Peyer's patch (tissue), 4 donors: ENCODE data around the gene PRKACB.

Experiments used
- POLR2A ChIP-seq, 2 donors: fragments of 450-650 bp; IDR thresholded peaks; one replicate each; pipeline ENCODE4 v1.5.1; 2017; ENCODE audit warnings: antibody characterized with exemption in 2 of 2, mild to moderate bottlenecking in 2 of 2, moderate library complexity in 2 of 2
- TF ChIP-seq, protein P1 (sequence below), 6 experiments: fragments of 450-650 bp in 4 of 6; fragments of 200-600 bp in 2 of 6; sonication (generic) in 1 of 6; IDR thresholded peaks; one replicate each; pipeline ENCODE4 v1.5.1; 2017 to 2019; ENCODE audit warnings: antibody characterized with exemption in 6 of 6, mild to moderate bottlenecking in 3 of 6, moderate library complexity in 1 of 6

DNA sequence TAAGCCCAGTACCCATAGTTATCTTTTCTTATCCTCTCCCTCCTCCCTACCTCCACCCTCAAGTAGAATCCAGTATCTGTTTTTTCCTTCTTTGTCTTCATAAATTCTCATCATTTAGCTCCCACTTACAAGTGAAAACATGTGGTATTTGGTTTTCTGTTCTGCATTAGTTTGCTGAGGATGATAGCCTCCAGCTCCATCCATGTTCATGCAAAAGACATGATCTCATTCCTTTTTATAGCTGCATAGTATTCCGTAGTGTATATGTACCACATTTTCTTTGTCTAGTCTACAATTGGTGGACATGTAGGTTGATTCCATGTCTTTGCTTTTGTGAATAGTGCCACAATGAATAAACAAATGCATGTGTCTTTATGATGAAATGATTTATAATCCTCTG, 55.2 kb downstream of the PRKACB start:
- TF ChIP-seq, protein P1, sequence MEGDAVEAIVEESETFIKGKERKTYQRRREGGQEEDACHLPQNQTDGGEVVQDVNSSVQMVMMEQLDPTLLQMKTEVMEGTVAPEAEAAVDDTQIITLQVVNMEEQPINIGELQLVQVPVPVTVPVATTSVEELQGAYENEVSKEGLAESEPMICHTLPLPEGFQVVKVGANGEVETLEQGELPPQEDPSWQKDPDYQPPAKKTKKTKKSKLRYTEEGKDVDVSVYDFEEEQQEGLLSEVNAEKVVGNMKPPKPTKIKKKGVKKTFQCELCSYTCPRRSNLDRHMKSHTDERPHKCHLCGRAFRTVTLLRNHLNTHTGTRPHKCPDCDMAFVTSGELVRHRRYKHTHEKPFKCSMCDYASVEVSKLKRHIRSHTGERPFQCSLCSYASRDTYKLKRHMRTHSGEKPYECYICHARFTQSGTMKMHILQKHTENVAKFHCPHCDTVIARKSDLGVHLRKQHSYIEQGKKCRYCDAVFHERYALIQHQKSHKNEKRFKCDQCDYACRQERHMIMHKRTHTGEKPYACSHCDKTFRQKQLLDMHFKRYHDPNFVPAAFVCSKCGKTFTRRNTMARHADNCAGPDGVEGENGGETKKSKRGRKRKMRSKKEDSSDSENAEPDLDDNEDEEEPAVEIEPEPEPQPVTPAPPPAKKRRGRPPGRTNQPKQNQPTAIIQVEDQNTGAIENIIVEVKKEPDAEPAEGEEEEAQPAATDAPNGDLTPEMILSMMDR (IDR thresholded peaks at IDR 0.05) = no peak
- TF ChIP-seq POLR2A (IDR thresholded peaks at IDR 0.05) = no peak
